ENCODE results near the gene PCNA. TPM values are rescaled to one million over a fixed set of nuclear protein-coding genes. Genes with fewer than 3 reads are reported as not detected.

The PCNA gene
- total RNA-seq, 2 experiments from 2014 or later = 600 to 627 TPM

DNA sequence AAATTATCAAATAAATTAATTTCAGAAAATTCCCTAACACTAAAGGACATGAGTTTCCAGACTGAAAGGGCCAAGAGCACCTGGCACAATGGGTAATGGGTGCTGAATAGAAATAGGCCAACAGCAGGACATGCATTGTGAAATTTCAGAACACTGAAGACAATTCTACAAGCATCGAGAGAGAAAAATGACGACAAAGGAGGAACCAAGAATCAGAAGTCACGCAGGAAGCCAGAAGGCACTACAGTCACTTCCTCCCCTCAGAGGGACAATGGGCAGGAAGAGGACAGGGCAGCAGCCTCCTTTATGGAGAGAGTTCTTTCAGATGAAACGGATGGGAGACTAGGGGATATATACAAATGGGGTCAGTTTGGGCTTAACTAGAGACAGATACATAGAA lies 29.6 kb downstream of the PCNA start:
- DNase-seq = no peak

GRCh38 chr20:5088688-5089087 lies 31.1 kb downstream of the PCNA start:
- Mint-ChIP-seq H3K27me3 (no peaks in the 10 kb centered on the region), H3K4me3 (no peak overlapping the region), H3K27ac (no peak overlapping the region), H3K36me3 (ENCODE audit: low read depth) (peaks cover 4% of the 10 kb centered on the region), H3K4me1 (ENCODE audit: low read depth) (peaks cover 9% of the 10 kb centered on the region), H3K9me3 (no peaks in the 10 kb centered on the region)
- intact Hi-C loops (cut with micrococcal nuclease) = no loop called here
- no peak for TF ChIP-seq CTCF (IDR thresholded peaks at IDR 0.05)
- POLR2A ChIA-PET = interaction anchor here (0.6 to 1.0 kb wide), 3 partner anchors 9 to 766 kb away, joined by 3 read pairs; no protein-coding TSS in a partner anchor
- no peak for DNase-seq
- CTCF ChIA-PET = interaction anchor here (1.0 to 5.0 kb wide), 3 partner anchors 12 to 32 kb away, joined by 3 to 40 read pairs (median 8); no protein-coding TSS in a partner anchor
- no peak for ATAC-seq

More for the DNA sequence above, 29.6 kb downstream of the PCNA start:
- intact Hi-C loops (cut with micrococcal nuclease) = no loop called here
- POLR2A ChIA-PET = no interaction called here
- Mint-ChIP-seq H3K9me3 (no peaks in the 10 kb centered on the region), H3K4me3 (no peak overlapping the region), H3K4me1 (ENCODE audit: low read depth) (peaks cover 9% of the 10 kb centered on the region), H3K27me3 (no peaks in the 10 kb centered on the region), H3K27ac (peak overlapping the region; percentile 77), H3K36me3 (ENCODE audit: low read depth) (peaks cover 4% of the 10 kb centered on the region)
- no peak for TF ChIP-seq CTCF (IDR thresholded peaks at IDR 0.05)
- peak; percentile 53 for ATAC-seq
- CTCF ChIA-PET = interaction anchor here (2.0 to 5.0 kb wide), 3 partner anchors 10 to 102 kb away, joined by 5 to 40 read pairs (median 10); no protein-coding TSS in a partner anchor

DNA sequence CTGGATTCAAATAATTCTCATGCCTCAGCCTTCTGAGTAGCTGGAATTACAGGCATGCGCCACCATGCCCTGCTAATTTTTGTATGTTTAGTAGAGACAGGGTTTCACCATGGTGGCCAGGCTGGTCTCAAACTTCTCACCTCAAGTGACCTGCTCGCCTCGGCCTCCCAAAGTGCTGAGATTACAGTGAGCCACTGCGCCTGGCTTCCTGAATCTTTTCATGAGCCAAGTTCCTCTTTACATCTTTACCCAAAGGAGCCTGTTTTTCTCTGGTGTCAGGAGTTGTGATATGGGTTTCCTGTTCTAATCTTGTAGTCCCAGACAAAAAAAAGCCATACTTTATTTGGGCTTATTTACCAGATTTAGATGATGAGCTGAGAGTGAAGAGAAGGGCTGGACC lies 34.4 kb downstream of the PCNA start:
- Mint-ChIP-seq H3K4me3 (no peak overlapping the region), H3K4me1 (ENCODE audit: low read depth) (peaks cover 14% of the 10 kb centered on the region), H3K27me3 (no peaks in the 10 kb centered on the region), H3K9me3 (no peaks in the 10 kb centered on the region), H3K36me3 (ENCODE audit: low read depth) (no peaks in the 10 kb centered on the region), H3K27ac (no peak overlapping the region)
- ATAC-seq = no peak
- CTCF ChIA-PET = interaction anchor here (0.9 to 1.0 kb wide), 2 partner anchors 14 to 28 kb away, joined by 3 read pairs; no protein-coding TSS in a partner anchor
- POLR2A ChIA-PET = no interaction called here
- intact Hi-C loops (cut with micrococcal nuclease) = no loop called here
- no peak for DNase-seq
- no peak for TF ChIP-seq CTCF (IDR thresholded peaks at IDR 0.05)

GRCh38 chr20:5080384-5080877 lies 39.3 kb downstream of the PCNA start:
- intact Hi-C loops (cut with micrococcal nuclease) = no loop called here
- Mint-ChIP-seq H3K27me3 (no peaks in the 10 kb centered on the region), H3K4me3 (no peak overlapping the region), H3K9me3 (no peaks in the 10 kb centered on the region), H3K27ac (peak overlapping the region; percentile 70), H3K4me1 (ENCODE audit: low read depth) (peaks cover 33% of the 10 kb centered on the region), H3K36me3 (ENCODE audit: low read depth) (peaks cover 1% of the 10 kb centered on the region)
- ChIA-PET POLR2A (interaction anchor here (0.7 to 1.4 kb wide), 3 partner anchors 9 to 21 kb away, joined by 3 to 5 read pairs (median 3); no protein-coding TSS in a partner anchor), CTCF (interaction anchor here (1.1 to 4.3 kb wide), 7 partner anchors 11 to 321 kb away, joined by 3 to 33 read pairs (median 3); no protein-coding TSS in a partner anchor)
- DNase-seq = peak; percentile 27
- TF ChIP-seq CTCF (IDR thresholded peaks at IDR 0.05) = no peak
- ATAC-seq = no peak

- CTCF ChIA-PET = interaction anchor here (1.2 to 4.3 kb wide), 3 partner anchors 20 to 22 kb away, joined by 3 to 33 read pairs (median 4); no protein-coding TSS in a partner anchor
- peaks cover 42% of the 10 kb centered on the region for H3K4me1 Mint-ChIP-seq (ENCODE audit: low read depth)
Measured at GRCh38 chr20:5078399-5078958, 41.3 kb downstream of the PCNA start.

More at GRCh38 chr20:5078399-5078958, 41.3 kb downstream of the PCNA start:
- DNase-seq (peak; percentile 95), ATAC-seq (peak; percentile 95)
- POLR2A ChIA-PET = no interaction called here
- H3K27me3 Mint-ChIP-seq = no peaks in the 10 kb centered on the region
- H3K36me3 Mint-ChIP-seq (ENCODE audit: low read depth) = peaks cover 1% of the 10 kb centered on the region
- H3K9me3 Mint-ChIP-seq = no peaks in the 10 kb centered on the region
- peak overlapping the region; percentile 70 for H3K4me3 Mint-ChIP-seq
- no peak for TF ChIP-seq CTCF (IDR thresholded peaks at IDR 0.05)
- intact Hi-C loops (cut with micrococcal nuclease) = no loop called here
- H3K27ac Mint-ChIP-seq = peak overlapping the region; percentile 92

All from activated CD8-positive, alpha-beta T cell treated with anti-CD3 and anti-CD28 coated beads for 36 hours (primary cell).